NB4 (cell line): ENCODE measurements around the gene FRAS1.

Experiments used
- CTCF ChIP-seq: IDR thresholded peaks from one replicate; pipeline ENCODE4 v1.5.1; 2012; ENCODE audit warnings: low read depth, low read length
- MAX ChIP-seq: IDR thresholded peaks from 2 replicates; pipeline ENCODE4 v1.6.1; 2011; ENCODE audit warnings: low read depth, low read length
- POLR2A ChIP-seq: IDR thresholded peaks from 2 replicates; pipeline ENCODE4 v1.6.1; 2011; ENCODE audit warnings: mild to moderate bottlenecking; ENCODE audit not compliant: insufficient read length; ENCODE audit errors: extremely low read depth

- no peak for TF ChIP-seq CTCF
- no peak for TF ChIP-seq POLR2A
- TF ChIP-seq MAX, result no peak
These were observed 187.8 kb downstream of the FRAS1 start for GRCh38 chr4:78244705-78245485.
